K562 (cell line): ENCODE results near the gene PSORS1C1. TPM values are rescaled to one million over a fixed set of nuclear protein-coding genes. Genes with fewer than 3 reads are reported as not detected.
"Not testable (repeated sequence)": the region's sequence is repeated elsewhere in the genome, so short reads cannot be mapped to it uniquely, and the experiment has no call there.

ENCODE experiments used
- ATAC-seq: fragments of 200-7000 bp; cut with Tn5 transposase; 3 replicates; pipeline ENCODE4 v1.9.1; 2020; ENCODE audit warnings: moderate library complexity
- BruUV-seq: library from RNA; stranded (reverse); fragments of 400-500 nt; replicated peaks from 2 replicates; lab custom pipeline; 2021; lab: Mats Ljungman, UMichigan
- CTCF ChIA-PET: fragments of 300-600 bp; formaldehyde crosslinking; extraction: SDS; loops from one replicate; lab custom pipeline; 2021; ENCODE audit warnings: low intra/inter-chr PET ratio; lab: Yijun Ruan, JAX
- POLR2A ChIA-PET: fragments of 300-600, 350-650 bp; sonication (Branson Sonifier 250); formaldehyde crosslinking; extraction: SDS; loops from one replicate; lab custom pipeline; 2021; ENCODE audit warnings: antibody characterized with exemption, inconsistent platforms; lab: Yijun Ruan, JAX
- DNase-seq, 4 experiments: peaks; one replicate each; pipeline versions ENCODE4 v3.0.0 to v3.0.0-alpha.2; 2011 to 2018; ENCODE audit warnings: low spot score in 3 of 4, mixed read lengths in 3 of 4; ENCODE audit errors: extremely low read depth in 1 of 4
- FAIRE-seq: peaks from 2 replicates; lab custom pipeline; 2011; peaks lifted over from hg19 to GRCh38; lab: Jason Lieb, UNC
- H2AFZ ChIP-seq: 2 replicates; pipeline ENCODE4 v1.6.0; 2011; ENCODE audit warnings: low read depth, low read length, control low read depth, inconsistent platforms
- H3K27ac ChIP-seq: fragments of 200-600 bp; 3 replicates; pipeline ENCODE4 v1.8.0; 2011; ENCODE audit warnings: low read depth, mild to moderate bottlenecking, control low read depth, inconsistent platforms, low read length, moderate library complexity, mixed read lengths; ENCODE audit errors: extremely low read depth
- H3K27me3 ChIP-seq, 2 experiments: fragments of 300-600 bp in 1 of 2; 2 replicates in 1 of 2; 3 replicates in 1 of 2; pipeline versions ENCODE4 v1.6.0 to v1.8.0; 2011; ENCODE audit warnings: inconsistent platforms in 2 of 2, low read length in 2 of 2, mild to moderate bottlenecking in 1 of 2, mixed read lengths in 1 of 2, moderate library complexity in 1 of 2; ENCODE audit not compliant: control insufficient read depth in 2 of 2, insufficient read depth in 2 of 2
- H3K36me3 ChIP-seq: fragments of 300-600 bp; 3 replicates; pipeline ENCODE4 v1.8.0; 2011; ENCODE audit warnings: mild to moderate bottlenecking, low read length, inconsistent platforms; ENCODE audit not compliant: control insufficient read depth, insufficient read depth
- H3K4me1 ChIP-seq, 2 experiments: fragments of 200-600 bp in 1 of 2; replicated peaks in 1 of 2; 2 replicates in 1 of 2; 3 replicates in 1 of 2; pipeline versions ENCODE4 v1.5.1 to v1.8.0; 2011; ENCODE audit warnings: inconsistent platforms in 2 of 2, low read length in 2 of 2, mild to moderate bottlenecking in 1 of 2, mixed read lengths in 1 of 2, moderate library complexity in 1 of 2; ENCODE audit not compliant: control insufficient read depth in 2 of 2, insufficient read depth in 2 of 2
- H3K4me2 ChIP-seq: 2 replicates; pipeline ENCODE4 v1.6.1; 2011; ENCODE audit warnings: low read length, control low read depth, inconsistent platforms, mixed read lengths; ENCODE audit not compliant: insufficient read depth
- H3K4me3 ChIP-seq: fragments of 200-600 bp; sonication (generic), shearing (Covaris generic); 2 replicates; pipeline ENCODE4 v1.5.1; 2016; ENCODE audit warnings: control low read depth, inconsistent platforms
- H3K79me2 ChIP-seq: fragments of 200-600 bp; 3 replicates; pipeline ENCODE4 v1.8.0; 2011; ENCODE audit warnings: low read length, inconsistent platforms; ENCODE audit not compliant: control insufficient read depth, insufficient read depth
- H3K9ac ChIP-seq, 2 experiments: 2 replicates each; pipeline versions ENCODE4 v1.6.0 to v1.6.1; 2011; ENCODE audit warnings: low read depth in 2 of 2, low read length in 2 of 2, control low read depth in 1 of 2, inconsistent platforms in 1 of 2, mild to moderate bottlenecking in 1 of 2, mixed read lengths in 1 of 2; ENCODE audit not compliant: insufficient read depth in 1 of 2
- H3K9me1 ChIP-seq: one replicate; pipeline ENCODE4 v1.6.0; 2011; ENCODE audit warnings: inconsistent platforms, mild to moderate bottlenecking, low read length, moderate library complexity; ENCODE audit not compliant: control insufficient read depth, insufficient read depth
- H3K9me3 ChIP-seq: replicated peaks from 2 replicates; pipeline ENCODE4 v1.5.1; 2011; ENCODE audit warnings: low read depth, low read length, inconsistent platforms; ENCODE audit not compliant: control insufficient read depth, insufficient read depth
- H4K20me1 ChIP-seq: replicated peaks from 2 replicates; pipeline ENCODE4 v1.6.1; 2011; ENCODE audit warnings: low read length, inconsistent platforms, mixed read lengths; ENCODE audit not compliant: control insufficient read depth, insufficient read depth
- WGBS: fragments of 100-300 bp; shearing (Covaris generic); methylation state at CpG from one replicate; pipeline ENCODE4 v1.1.6; 2016; ENCODE audit warnings: low coverage, mixed read lengths; ENCODE audit not compliant: insufficient coverage; ENCODE audit errors: missing lambda C conversion rate; 5-methylcytosine and 5-hydroxymethylcytosine counted together
- in situ Hi-C: fragments of 300-500 bp; cut with MboI; formaldehyde crosslinking; loops from 4 replicates; pipeline ENCODE4 v1.15.0; 2018; ENCODE audit warnings: inconsistent platforms, mixed read lengths
- intact Hi-C: fragments of 100-400 bp; cut with micrococcal nuclease; formaldehyde crosslinking; loops from 2 replicates; pipeline ENCODE4 v1.14.2; 2022
- polyA plus RNA-seq, 8 experiments: library from polyadenylated mRNA; depleted of rRNA in 4 of 8; stranded (reverse) in 5 of 8; unstranded in 3 of 8; fragments of >200 nt; fragmentation: Nextera tagmentation in 2 of 8; fragmentation: Illumina TruSeq in 1 of 8; extraction: Ambion mirVana in 2 of 8; extraction: Trizol in 1 of 8; gene quantifications; 2 replicates each; pipeline versions ENCODE4 v1.2.1 to v1.2.3, GENCODE V29; 2011 to 2014; ENCODE audit warnings: inconsistent platforms in 1 of 8, missing spikeins in 1 of 8
- total RNA-seq, 7 experiments: library from RNA; depleted of rRNA in 6 of 7; stranded (reverse); fragments of >200 nt in 6 of 7; fragmentation: Illumina TruSeq in 2 of 7; extraction: Trizol in 2 of 7; gene quantifications; 2 replicates each; pipeline versions ENCODE4 v1.2.1 to v1.2.3, GENCODE V29; 2011 to 2021; ENCODE audit warnings: low replicate concordance in 1 of 7

PSORS1C1 gene
- total and polyA plus RNA-seq, 9 of the 15 experiments (the other 6 are each of a cell fraction or from before 2014, with no cell fraction given), result 0.11 TPM; not detected in 8

DNA sequence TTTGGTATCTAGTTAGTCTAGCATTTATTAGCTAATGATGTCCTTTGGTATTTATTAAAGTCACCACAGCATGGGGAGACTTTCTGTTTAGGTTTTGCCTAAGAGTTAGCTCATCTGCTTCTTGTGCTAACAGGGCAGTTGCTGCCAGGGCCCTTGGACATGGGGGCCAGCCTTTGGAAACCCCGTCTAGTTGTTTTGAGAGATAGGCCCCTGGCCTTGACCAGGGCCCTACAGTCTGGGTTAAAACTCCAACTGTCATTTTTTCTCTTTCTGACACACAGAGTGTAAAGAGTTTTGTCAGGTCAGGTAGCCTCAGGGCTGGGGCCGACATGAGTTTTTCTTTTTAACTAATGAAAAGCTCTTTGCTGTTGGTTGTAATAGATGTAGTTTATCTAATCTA is 68.7 kb downstream of the PSORS1C1 start:
- CTCF ChIA-PET, H3K27ac ChIP-seq, H3K4me1 ChIP-seq, H4K20me1 ChIP-seq, H3K4me3 ChIP-seq, H3K27me3 ChIP-seq, in situ Hi-C loops, intact Hi-C loops, ATAC-seq, H3K9me1 ChIP-seq, H3K79me2 ChIP-seq, H3K4me2 ChIP-seq, DNase-seq, H3K36me3 ChIP-seq, H2AFZ ChIP-seq, FAIRE-seq, H3K9ac ChIP-seq, H3K9me3 ChIP-seq, BruUV-seq: not testable (repeated sequence)
- WGBS, result 45% methylated on average over 2 of the region's 2 CpGs
- POLR2A ChIA-PET, result interaction anchor here (0.6 to 1.4 kb wide), 2 partner anchors 11 to 24 kb away, joined by 3 to 5 read pairs; partner anchors contain the start of gene TCF19

DNA sequence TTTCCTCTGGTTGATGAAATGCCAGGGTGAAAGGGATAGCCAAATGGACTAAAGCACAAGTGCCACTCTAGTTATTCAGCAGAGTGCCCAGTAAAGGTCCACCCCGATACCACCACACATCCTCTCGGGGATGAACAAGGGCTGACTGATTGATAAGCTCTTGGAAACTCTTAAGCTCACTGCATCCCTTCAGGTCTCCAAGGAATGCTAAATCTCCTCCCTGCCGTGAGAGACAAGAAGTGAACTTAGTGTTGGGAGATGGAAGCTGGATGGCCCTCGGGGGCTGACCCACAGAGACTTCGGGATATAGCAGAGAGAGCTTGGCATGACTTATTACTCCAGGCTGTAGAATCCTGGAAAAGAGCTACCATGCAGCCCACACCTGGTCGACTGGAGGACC is 69.3 kb downstream of the PSORS1C1 start:
- H3K4me1 ChIP-seq, H3K36me3 ChIP-seq, H3K9me3 ChIP-seq, H3K27me3 ChIP-seq, FAIRE-seq, H3K9me1 ChIP-seq, BruUV-seq, H4K20me1 ChIP-seq, in situ Hi-C loops, H3K4me3 ChIP-seq, H3K27ac ChIP-seq, ATAC-seq, DNase-seq, H3K9ac ChIP-seq, intact Hi-C loops, H3K4me2 ChIP-seq, H3K79me2 ChIP-seq, H2AFZ ChIP-seq, CTCF ChIA-PET: not testable (repeated sequence)
- WGBS, result 30% methylated on average over 6 of the region's 6 CpGs
- POLR2A ChIA-PET, result interaction anchor here (0.7 to 1.4 kb wide), 3 partner anchors 9 to 35 kb away, joined by 4 to 5 read pairs (median 5); partner anchors contain the start of gene TCF19

DNA sequence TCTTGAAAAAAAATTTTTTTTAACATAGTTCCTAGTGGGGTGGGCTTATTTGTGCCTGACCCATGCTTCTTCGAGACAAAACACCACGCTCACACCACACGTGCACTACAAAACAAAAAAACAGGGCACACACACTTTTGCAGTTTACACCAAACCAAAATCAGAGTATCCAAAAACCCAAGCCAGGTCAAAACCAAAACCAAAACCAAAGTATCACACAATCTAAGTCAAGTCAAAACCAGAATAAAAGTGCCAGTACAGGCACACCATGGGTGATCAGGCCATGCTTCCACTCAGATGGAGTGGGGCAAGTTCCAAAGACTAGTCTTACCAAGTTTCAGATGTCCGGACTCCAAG is 71.1 kb downstream of the PSORS1C1 start:
- CTCF ChIA-PET, H3K4me2 ChIP-seq, in situ Hi-C loops, H3K4me3 ChIP-seq, H3K27me3 ChIP-seq, H3K79me2 ChIP-seq, ATAC-seq, H3K9ac ChIP-seq, BruUV-seq, H2AFZ ChIP-seq, H4K20me1 ChIP-seq, H3K36me3 ChIP-seq, DNase-seq, H3K9me3 ChIP-seq, H3K4me1 ChIP-seq, FAIRE-seq, intact Hi-C loops, H3K9me1 ChIP-seq, H3K27ac ChIP-seq: not testable (repeated sequence)
- POLR2A ChIA-PET, result interaction anchor here (1.2 kb wide), 1 partner anchor 13 kb away, joined by 3 read pairs; no protein-coding TSS in a partner anchor
- WGBS, result 73% methylated on average over 4 of the region's 4 CpGs
